Calu3 (cell line): ENCODE data around the gene NKTR. TPM values are rescaled to one million over a fixed set of nuclear protein-coding genes. Genes with fewer than 3 reads are reported as not detected.
"Not testable (repeated sequence)": the region's sequence is repeated elsewhere in the genome, so short reads cannot be mapped to it uniquely, and the experiment has no call there.

Experiments
- BruUV-seq: library from RNA; stranded (reverse); fragments of 400-500 nt; replicated peaks from 2 replicates; lab custom pipeline; 2021; lab: Mats Ljungman, UMichigan
- CTCF ChIA-PET: fragments of 300-600 bp; sonication (Branson Sonifier 250); formaldehyde crosslinking; loops from one replicate; lab custom pipeline; 2022; ENCODE audit warnings: antibody characterized with exemption; lab: Charles Lee
- DNase-seq: peaks from one replicate; pipeline ENCODE4 v3.0.0; 2022
- H3K27ac Mint-ChIP-seq: one replicate; pipeline ENCODE4 v1.8.0; 2022; ENCODE audit warnings: mixed read lengths; ENCODE audit not compliant: unreplicated experiment
- H3K27me3 Mint-ChIP-seq: one replicate; pipeline ENCODE4 v1.8.0; 2022; ENCODE audit warnings: mixed read lengths; ENCODE audit not compliant: unreplicated experiment
- H3K36me3 Mint-ChIP-seq: one replicate; pipeline ENCODE4 v1.8.0; 2022; ENCODE audit warnings: mild to moderate bottlenecking, moderate library complexity, mixed read lengths; ENCODE audit not compliant: insufficient read depth, unreplicated experiment
- H3K4me1 Mint-ChIP-seq: one replicate; pipeline ENCODE4 v1.8.0; 2022; ENCODE audit warnings: mild to moderate bottlenecking, low read depth, mixed read lengths; ENCODE audit not compliant: unreplicated experiment
- H3K4me3 Mint-ChIP-seq: one replicate; pipeline ENCODE4 v1.8.0; 2022; ENCODE audit warnings: mild to moderate bottlenecking, low read depth, moderate library complexity, mixed read lengths; ENCODE audit not compliant: unreplicated experiment
- H3K9me3 Mint-ChIP-seq: one replicate; pipeline ENCODE4 v1.8.0; 2022; ENCODE audit warnings: low read depth, mixed read lengths; ENCODE audit not compliant: unreplicated experiment
- CTCF ChIP-seq: fragments of 200-600 bp; IDR thresholded peaks from one replicate; pipeline ENCODE4 v1.8.0; 2022; ENCODE audit warnings: antibody characterized with exemption; ENCODE audit not compliant: unreplicated experiment
- intact Hi-C: fragments of 100-400 bp; cut with micrococcal nuclease; formaldehyde crosslinking; loops from one replicate; pipeline ENCODE4 v1.10.0; 2022; ENCODE audit not compliant: unreplicated experiment
- total RNA-seq: library from RNA; stranded (reverse); gene quantifications from 2 replicates; pipeline ENCODE4 v1.2.3, GENCODE V29; 2022

The NKTR gene
- total RNA-seq, 1 experiment from 2014 or later, result 70.0 TPM

- H3K27me3 Mint-ChIP-seq, result no peaks in the 10 kb centered on the region
- CTCF ChIA-PET, result no interaction called here
- no peaks in the 10 kb centered on the region for H3K9me3 Mint-ChIP-seq
- intact Hi-C loops, result loop anchor here (10.0 kb wide), 1 partner anchor 170 kb away; no protein-coding TSS in a partner anchor
- DNase-seq, result no peak
- peaks cover 6% of the 10 kb centered on the region for H3K36me3 Mint-ChIP-seq
- BruUV-seq, result no TSS peak
- no peak for TF ChIP-seq CTCF
- peaks cover 10% of the 10 kb centered on the region for H3K4me1 Mint-ChIP-seq
- no peak overlapping the region for H3K27ac Mint-ChIP-seq
- no peak overlapping the region for H3K4me3 Mint-ChIP-seq
These were observed 25.2 kb upstream of the NKTR start for GRCh38 chr3:42575137-42575741.

- Mint-ChIP-seq H3K4me1 (peaks cover 30% of the 10 kb centered on the region), H3K9me3 (no peaks in the 10 kb centered on the region), H3K27me3 (no peaks in the 10 kb centered on the region), H3K4me3 (no peak overlapping the region), H3K27ac (no peak overlapping the region), H3K36me3 (peaks cover 28% of the 10 kb centered on the region)
- no peak for DNase-seq
- TF ChIP-seq CTCF, result no peak
- intact Hi-C loops, result loop anchor here (10.0 kb wide), 1 partner anchor 167 kb away; no protein-coding TSS in a partner anchor
- CTCF ChIA-PET, result interaction anchor here (1.1 kb wide), 1 partner anchor 13 kb away, joined by 3 read pairs; the partner anchor contains the start of gene SS18L2
- BruUV-seq, result no TSS peak
These were observed 22.4 kb upstream of the NKTR start for GRCh38 chr3:42578054-42578453.

- Mint-ChIP-seq H3K4me1 (peaks cover 35% of the 10 kb centered on the region), H3K36me3 (peaks cover 30% of the 10 kb centered on the region)
- DNase-seq, H3K27ac Mint-ChIP-seq, BruUV-seq, H3K4me3 Mint-ChIP-seq, H3K9me3 Mint-ChIP-seq, H3K27me3 Mint-ChIP-seq: not testable (repeated sequence)
- intact Hi-C loops, result loop anchor here (10.0 kb wide), 1 partner anchor 165 kb away; no protein-coding TSS in a partner anchor
- CTCF ChIA-PET, result interaction anchor here (0.7 to 1.6 kb wide), 3 partner anchors 11 to 21 kb away, joined by 3 read pairs; partner anchors contain the start of genes NKTR and SS18L2
These were observed 21.1 kb upstream of the NKTR start for GRCh38 chr3:42579346-42579745.

- no TSS peak for BruUV-seq
- CTCF ChIA-PET, result interaction anchor here (0.6 to 1.4 kb wide), 4 partner anchors 9 to 102 kb away, joined by 3 to 4 read pairs (median 4); partner anchors contain the start of genes NKTR and SS18L2
- Mint-ChIP-seq H3K4me1 (peaks cover 35% of the 10 kb centered on the region), H3K4me3 (peak overlapping the region; percentile 90), H3K27me3 (no peaks in the 10 kb centered on the region), H3K27ac (no peak overlapping the region), H3K36me3 (peaks cover 30% of the 10 kb centered on the region), H3K9me3 (no peaks in the 10 kb centered on the region)
- intact Hi-C loops, result no loop called here
- no peak for DNase-seq
- TF ChIP-seq CTCF, result no peak
These were observed 19.1 kb upstream of the NKTR start for GRCh38 chr3:42581400-42581708.
